SK-N-SH treated with all-trans-retinoic acid at 6 μM for 48 hours (cell line): ENCODE results near the gene SLC12A8.

ENCODE experiments used
- ATAC-seq: fragments of 200-7000 bp; cut with Tn5 transposase; 3 replicates; pipeline ENCODE4 v1.9.1; 2020; ENCODE audit warnings: mild to moderate bottlenecking, moderate library complexity
- CREB5 ChIP-seq: fragments of 250-450 bp; sonication (Bioruptor Pico); IDR thresholded peaks from 2 replicates; pipeline ENCODE4 v1.5.1; 2020; ENCODE audit warnings: low read depth, mild to moderate bottlenecking, moderate library complexity
- CSRNP3 ChIP-seq: fragments of 250-450 bp; sonication (Bioruptor Pico); IDR thresholded peaks from 2 replicates; pipeline ENCODE4 v1.5.1; 2021; ENCODE audit warnings: mild to moderate bottlenecking, moderate library complexity
- ESRRG ChIP-seq: fragments of 250-450 bp; sonication (Bioruptor Pico); IDR thresholded peaks from 2 replicates; pipeline ENCODE4 v1.6.1; 2021; ENCODE audit warnings: mild to moderate bottlenecking
- GLIS3 ChIP-seq: fragments of 250-450 bp; sonication (Bioruptor Pico); IDR thresholded peaks from 2 replicates; pipeline ENCODE4 v1.5.0; 2020; ENCODE audit warnings: mild to moderate bottlenecking, moderate library complexity
- ISL1 ChIP-seq: fragments of 250-450 bp; sonication (Bioruptor Pico); IDR thresholded peaks from 2 replicates; pipeline ENCODE4 v2.1.2; 2022; ENCODE audit warnings: mild to moderate bottlenecking, moderate library complexity
- OSR1 ChIP-seq: fragments of 250-450 bp; sonication (Bioruptor Pico); IDR thresholded peaks from 2 replicates; pipeline ENCODE4 v1.8.0; 2022; ENCODE audit warnings: moderate library complexity, mild to moderate bottlenecking, inconsistent platforms
- POU6F1 ChIP-seq: fragments of 250-450 bp; sonication (Bioruptor Pico); IDR thresholded peaks from 2 replicates; pipeline ENCODE4 v1.8.0; 2021; ENCODE audit warnings: low read depth, mild to moderate bottlenecking, moderate library complexity, borderline replicate concordance
- PPARA ChIP-seq: fragments of 250-450 bp; sonication (Bioruptor Pico); IDR thresholded peaks from 2 replicates; pipeline ENCODE4 v1.5.0; 2020; ENCODE audit warnings: mild to moderate bottlenecking, borderline replicate concordance
- RARB ChIP-seq: fragments of 250-450 bp; sonication (Bioruptor Pico); IDR thresholded peaks from 2 replicates; pipeline ENCODE4 v1.8.0; 2021; ENCODE audit warnings: mild to moderate bottlenecking, moderate library complexity
- SNAI2 ChIP-seq: fragments of 250-450 bp; sonication (Bioruptor Pico); IDR thresholded peaks from 2 replicates; pipeline ENCODE4 v1.5.0; 2020; ENCODE audit warnings: mild to moderate bottlenecking, moderate library complexity
- TCF4 ChIP-seq: fragments of 250-450 bp; sonication (Bioruptor Pico); IDR thresholded peaks from 2 replicates; pipeline ENCODE4 v1.8.0; 2021; ENCODE audit warnings: mild to moderate bottlenecking, moderate library complexity, borderline replicate concordance
- TOX ChIP-seq: fragments of 250-450 bp; sonication (Bioruptor Pico); IDR thresholded peaks from 2 replicates; pipeline ENCODE4 v1.8.0; 2021; ENCODE audit warnings: mild to moderate bottlenecking, moderate library complexity, borderline replicate concordance
- TSHZ2 ChIP-seq: fragments of 250-450 bp; sonication (Bioruptor Pico); IDR thresholded peaks from 2 replicates; pipeline ENCODE4 v1.5.0; 2020; ENCODE audit warnings: mild to moderate bottlenecking, moderate library complexity
- ZC3H10 ChIP-seq: fragments of 250-450 bp; sonication (Bioruptor Pico); IDR thresholded peaks from 2 replicates; pipeline ENCODE4 v1.5.1; 2021; ENCODE audit warnings: mild to moderate bottlenecking, moderate library complexity
- ZFP30 ChIP-seq: fragments of 450-650 bp; formaldehyde crosslinking; IDR thresholded peaks from 2 replicates; pipeline ENCODE4 v1.5.0; 2022; ENCODE audit warnings: mild to moderate bottlenecking, moderate library complexity
- ZNF70 ChIP-seq: fragments of 450-650 bp; formaldehyde crosslinking; IDR thresholded peaks from 2 replicates; pipeline ENCODE4 v1.5.0; 2020; ENCODE audit warnings: mild to moderate bottlenecking, moderate library complexity
- ZNF8 ChIP-seq: fragments of 450-650 bp; formaldehyde crosslinking; IDR thresholded peaks from 2 replicates; pipeline ENCODE4 v1.5.0; 2020; ENCODE audit warnings: mild to moderate bottlenecking, moderate library complexity
- TF ChIP-seq, protein P1 (sequence below): fragments of 250-450 bp; sonication (Bioruptor Pico); IDR thresholded peaks from 2 replicates; pipeline ENCODE4 v1.8.0; 2020; ENCODE audit warnings: mild to moderate bottlenecking, moderate library complexity, borderline replicate concordance

SLC12A8 gene

DNA sequence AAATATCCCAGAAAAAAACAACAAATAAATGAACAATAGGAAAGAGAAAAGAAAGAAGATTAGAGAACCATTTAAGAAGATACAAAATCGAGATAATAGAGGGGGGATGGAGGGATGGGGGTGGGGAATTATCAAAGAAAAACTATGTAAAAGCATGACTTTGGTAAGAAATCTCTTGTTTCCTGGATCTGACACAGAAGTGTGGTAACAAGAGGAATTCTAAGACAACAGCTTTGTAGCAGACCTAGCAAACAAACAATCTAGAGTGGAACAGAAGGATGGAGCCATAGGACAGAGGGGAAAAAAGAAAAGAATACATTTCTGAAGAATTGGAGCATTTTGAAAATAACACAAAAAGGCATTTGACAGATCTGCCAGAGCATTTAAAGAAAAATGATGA lies 107.4 kb downstream of the SLC12A8 start:
- no peak for TF ChIP-seq ESRRG
- no peak for TF ChIP-seq CREB5 (CRISPR knock-in tag)
- TF ChIP-seq ZFP30 (CRISPR knock-in tag), result no peak
- TF ChIP-seq RARB (CRISPR knock-in tag), result no peak
- TF ChIP-seq TSHZ2 (CRISPR knock-in tag), result no peak
- no peak for TF ChIP-seq PPARA (CRISPR knock-in tag)
- TF ChIP-seq ZC3H10 (CRISPR knock-in tag), result no peak
- no peak for TF ChIP-seq ISL1 (CRISPR knock-in tag)
- TF ChIP-seq GLIS3 (CRISPR knock-in tag), result no peak
- no peak for TF ChIP-seq TCF4 (CRISPR knock-in tag)
- TF ChIP-seq CSRNP3 (CRISPR knock-in tag), result no peak
- no peak for TF ChIP-seq POU6F1 (CRISPR knock-in tag)
- TF ChIP-seq SNAI2 (CRISPR knock-in tag), result no peak
- no peak for TF ChIP-seq ZNF8
- no peak for TF ChIP-seq OSR1
- no peak for ATAC-seq

- TF ChIP-seq CSRNP3 (CRISPR knock-in tag), result no peak
- no peak for TF ChIP-seq ISL1 (CRISPR knock-in tag)
- no peak for TF ChIP-seq POU6F1 (CRISPR knock-in tag)
- no peak for TF ChIP-seq OSR1
- no peak for TF ChIP-seq ZNF8
- ATAC-seq, result no peak
Measured at GRCh38 chr3:125104639-125105038, 107.9 kb downstream of the SLC12A8 start.

DNA sequence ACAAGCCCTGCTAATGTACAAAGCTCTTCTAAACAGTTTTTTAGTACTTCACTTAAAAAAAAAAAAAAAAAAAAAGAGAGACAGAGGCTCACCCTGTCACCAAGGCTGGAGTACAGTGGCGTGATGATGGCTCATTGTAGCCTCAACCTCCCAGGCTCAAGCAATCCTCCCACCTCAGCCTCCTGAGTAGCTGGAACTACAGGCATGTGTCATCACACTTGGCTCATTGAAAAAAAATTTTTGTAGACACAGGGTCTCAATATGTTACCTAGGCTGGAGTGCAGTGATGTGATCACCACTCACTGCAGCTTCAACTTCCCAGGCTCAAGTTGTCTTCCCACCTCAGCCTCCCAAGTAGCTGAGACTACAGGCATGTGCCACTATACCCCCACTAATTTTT lies 109.1 kb downstream of the SLC12A8 start:
- ATAC-seq, result no peak
- TF ChIP-seq, protein P1, sequence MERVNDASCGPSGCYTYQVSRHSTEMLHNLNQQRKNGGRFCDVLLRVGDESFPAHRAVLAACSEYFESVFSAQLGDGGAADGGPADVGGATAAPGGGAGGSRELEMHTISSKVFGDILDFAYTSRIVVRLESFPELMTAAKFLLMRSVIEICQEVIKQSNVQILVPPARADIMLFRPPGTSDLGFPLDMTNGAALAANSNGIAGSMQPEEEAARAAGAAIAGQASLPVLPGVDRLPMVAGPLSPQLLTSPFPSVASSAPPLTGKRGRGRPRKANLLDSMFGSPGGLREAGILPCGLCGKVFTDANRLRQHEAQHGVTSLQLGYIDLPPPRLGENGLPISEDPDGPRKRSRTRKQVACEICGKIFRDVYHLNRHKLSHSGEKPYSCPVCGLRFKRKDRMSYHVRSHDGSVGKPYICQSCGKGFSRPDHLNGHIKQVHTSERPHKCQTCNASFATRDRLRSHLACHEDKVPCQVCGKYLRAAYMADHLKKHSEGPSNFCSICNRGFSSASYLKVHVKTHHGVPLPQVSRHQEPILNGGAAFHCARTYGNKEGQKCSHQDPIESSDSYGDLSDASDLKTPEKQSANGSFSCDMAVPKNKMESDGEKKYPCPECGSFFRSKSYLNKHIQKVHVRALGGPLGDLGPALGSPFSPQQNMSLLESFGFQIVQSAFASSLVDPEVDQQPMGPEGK (CRISPR knock-in tag), result no peak
- no peak for TF ChIP-seq TOX
- TF ChIP-seq CSRNP3 (CRISPR knock-in tag), result no peak
- TF ChIP-seq RARB (CRISPR knock-in tag), result no peak
- no peak for TF ChIP-seq GLIS3 (CRISPR knock-in tag)
- no peak for TF ChIP-seq ZNF70 (CRISPR knock-in tag)
- TF ChIP-seq ESRRG, result no peak
- no peak for TF ChIP-seq POU6F1 (CRISPR knock-in tag)
- no peak for TF ChIP-seq OSR1
